GM23338 (cell line): ENCODE results near the gene ROBO1. TPM values are rescaled to one million over a fixed set of nuclear protein-coding genes. Genes with fewer than 3 reads are reported as not detected.

Experiments
- ATAC-seq: fragments of 200-7000 bp; cut with Tn5 transposase; 3 replicates; pipeline ENCODE4 v1.9.1; 2020
- DNase-seq: peaks from one replicate; pipeline ENCODE4 v3.0.0-alpha.2; 2015; ENCODE audit warnings: low spot score
- H2AFZ ChIP-seq: fragments of 200-600 bp; sonication (generic); 2 replicates; pipeline ENCODE4 v1.8.0; 2016; ENCODE audit warnings: antibody characterized with exemption, mild to moderate bottlenecking, moderate library complexity
- H3F3A ChIP-seq: fragments of 200-600 bp; sonication (generic); replicated peaks from 2 replicates; pipeline ENCODE4 v1.8.0; 2017; ENCODE audit warnings: antibody characterized with exemption, mixed run types, low read depth
- H3K27ac ChIP-seq: fragments of 200-600 bp; sonication (generic); 2 replicates; pipeline ENCODE4 v1.6.1; 2016; ENCODE audit warnings: low read depth
- H3K27me3 ChIP-seq: fragments of 200-600 bp; sonication (generic); 2 replicates; pipeline ENCODE4 v1.8.0; 2016; ENCODE audit warnings: mild to moderate bottlenecking, mixed run types, moderate library complexity; ENCODE audit not compliant: insufficient read depth
- H3K36me3 ChIP-seq: fragments of 200-600 bp; sonication (generic); 2 replicates; pipeline ENCODE4 v1.8.0; 2016; ENCODE audit warnings: mild to moderate bottlenecking; ENCODE audit not compliant: insufficient read depth
- H3K4me1 ChIP-seq: fragments of 200-600 bp; sonication (generic); 2 replicates; pipeline ENCODE4 v1.8.0; 2016; ENCODE audit warnings: mild to moderate bottlenecking, moderate library complexity; ENCODE audit not compliant: insufficient read depth
- H3K4me2 ChIP-seq: fragments of 200-600 bp; sonication (generic); 2 replicates; pipeline ENCODE4 v1.7.1; 2017; ENCODE audit warnings: mixed run types
- H3K4me3 ChIP-seq: fragments of 200-600 bp; sonication (generic); 2 replicates; pipeline ENCODE4 v1.6.1; 2016; ENCODE audit warnings: mixed run types
- H3K79me2 ChIP-seq: fragments of 200-600 bp; sonication (generic); replicated peaks from 2 replicates; pipeline ENCODE4 v1.8.0; 2017; ENCODE audit warnings: mild to moderate bottlenecking; ENCODE audit not compliant: insufficient read depth
- H3K9me2 ChIP-seq: fragments of 200-600 bp; sonication (generic); 2 replicates; pipeline ENCODE4 v1.8.0; 2017; ENCODE audit not compliant: insufficient read depth
- H4K20me1 ChIP-seq: fragments of 200-600 bp; sonication (generic); replicated peaks from 2 replicates; pipeline ENCODE4 v1.8.0; 2017; ENCODE audit warnings: mild to moderate bottlenecking; ENCODE audit not compliant: insufficient read depth
- H3K27ac Mint-ChIP-seq: 2 replicates; pipeline ENCODE4 v1.8.0; 2020; ENCODE audit warnings: inconsistent platforms, mild to moderate bottlenecking, moderate library complexity, mixed read lengths
- H3K27me3 Mint-ChIP-seq: 3 replicates; pipeline ENCODE4 v1.8.0; 2022; ENCODE audit warnings: low read depth, mild to moderate bottlenecking, moderate library complexity, mixed read lengths, inconsistent platforms; ENCODE audit not compliant: insufficient read depth, poor library complexity
- H3K36me3 Mint-ChIP-seq: 3 replicates; pipeline ENCODE4 v1.8.0; 2021; ENCODE audit warnings: low read depth, mild to moderate bottlenecking, inconsistent platforms, moderate library complexity, mixed read lengths
- H3K4me1 Mint-ChIP-seq: 3 replicates; pipeline ENCODE4 v1.8.0; 2020; ENCODE audit warnings: mild to moderate bottlenecking, inconsistent platforms, mixed read lengths
- H3K4me3 Mint-ChIP-seq: 3 replicates; pipeline ENCODE4 v1.8.0; 2021; ENCODE audit warnings: moderate library complexity, mild to moderate bottlenecking, inconsistent platforms, mixed read lengths
- H3K9me3 Mint-ChIP-seq: 3 replicates; pipeline ENCODE4 v1.8.0; 2020; ENCODE audit warnings: moderate library complexity, mild to moderate bottlenecking, inconsistent platforms, mixed read lengths
- CREB1 ChIP-seq: fragments of 250-450 bp; sonication (Bioruptor Pico); IDR thresholded peaks from 2 replicates; pipeline ENCODE4 v1.5.0; 2020; ENCODE audit warnings: low read depth, mild to moderate bottlenecking, moderate library complexity
- EZH2 ChIP-seq: fragments of 200-600 bp; sonication (generic); IDR thresholded peaks from one replicate; pipeline ENCODE4 v1.8.0; 2017; ENCODE audit warnings: antibody characterized with exemption, mild to moderate bottlenecking, low read depth; ENCODE audit not compliant: unreplicated experiment
- EZH2phosphoT487 ChIP-seq: fragments of 200-600 bp; sonication (generic); IDR thresholded peaks from one replicate; pipeline ENCODE4 v1.8.1; 2018; ENCODE audit warnings: antibody characterized with exemption; ENCODE audit not compliant: unreplicated experiment
- JUNB ChIP-seq: IDR thresholded peaks from one replicate; pipeline ENCODE4 v1.6.1; 2016; ENCODE audit warnings: antibody characterized with exemption; ENCODE audit not compliant: unreplicated experiment
- NANOG ChIP-seq: IDR thresholded peaks from 2 replicates; pipeline ENCODE4 v1.6.1; 2016; ENCODE audit warnings: antibody characterized with exemption, borderline replicate concordance
- POLR2AphosphoS5 ChIP-seq: IDR thresholded peaks from 2 replicates; pipeline ENCODE4 v1.6.1; 2016; ENCODE audit warnings: antibody characterized with exemption, low read depth
- STAT1 ChIP-seq: IDR thresholded peaks from one replicate; pipeline ENCODE4 v1.6.1; 2016; ENCODE audit warnings: antibody characterized with exemption; ENCODE audit not compliant: unreplicated experiment
- ZNF114 ChIP-seq: fragments of 250-450 bp; sonication (Bioruptor Pico); IDR thresholded peaks from 2 replicates; pipeline ENCODE4 v1.5.0; 2020; ENCODE audit warnings: mild to moderate bottlenecking, moderate library complexity
- ZNF331 ChIP-seq: fragments of 250-450 bp; sonication (Bioruptor Pico); IDR thresholded peaks from 2 replicates; pipeline ENCODE4 v1.5.0; 2020; ENCODE audit warnings: low read depth, mild to moderate bottlenecking, moderate library complexity
- polyA plus RNA-seq: library from polyadenylated mRNA; unstranded; fragments of >200 nt; fragmentation: Nextera tagmentation; extraction: Ambion mirVana; gene quantifications from 2 replicates; pipeline ENCODE4 v1.2.1, GENCODE V29; 2016
- total RNA-seq: library from RNA; depleted of rRNA; stranded (reverse); fragments of >200 nt; shearing (Covaris generic); gene quantifications from 2 replicates; pipeline ENCODE4 v1.2.3, GENCODE V29; 2014
- TF ChIP-seq, protein P1 (sequence below): IDR thresholded peaks from 2 replicates; pipeline ENCODE4 v1.6.1; 2016; ENCODE audit warnings: antibody characterized with exemption
- TF ChIP-seq, protein P2 (sequence below): fragments of 250-450 bp; sonication (Bioruptor Pico); IDR thresholded peaks from 2 replicates; pipeline ENCODE4 v1.5.0; 2020; ENCODE audit warnings: mild to moderate bottlenecking, moderate library complexity
- TF ChIP-seq, protein P3 (sequence below): IDR thresholded peaks from one replicate; pipeline ENCODE4 v1.6.1; 2018; ENCODE audit warnings: antibody characterized with exemption; ENCODE audit not compliant: unreplicated experiment
- TF ChIP-seq, protein P4 (sequence below), 2 experiments: fragments of 200-600 bp in 1 of 2; sonication (generic) in 1 of 2; conservative IDR thresholded peaks; 2 replicates each; pipeline versions ENCODE4 v1.5.1 to v1.6.1; 2016 to 2017; ENCODE audit warnings: antibody characterized with exemption in 2 of 2, low read depth in 2 of 2, mild to moderate bottlenecking in 2 of 2, moderate library complexity in 1 of 2

Gene ROBO1
- total and polyA plus RNA-seq, 2 experiments from 2014 or later: 19.2 to 78.3 TPM

DNA sequence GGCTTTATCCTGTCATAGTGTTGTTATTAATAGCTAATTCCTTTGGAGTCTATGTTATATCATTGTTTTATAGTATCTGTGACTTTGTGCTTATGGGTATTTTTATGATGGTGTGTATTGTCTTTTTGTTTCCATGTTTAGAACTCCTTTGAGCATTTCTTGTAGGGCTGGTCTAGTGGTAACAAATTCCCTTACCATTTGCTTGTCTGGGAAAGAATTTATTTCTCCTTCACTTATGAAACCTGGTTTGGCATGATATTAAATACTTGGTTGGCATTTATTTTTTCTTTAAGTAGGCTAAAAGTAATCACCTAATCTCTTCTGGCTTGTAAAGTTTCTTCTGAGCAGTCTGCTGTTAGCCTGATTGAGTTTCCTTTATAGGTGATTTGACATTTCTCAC, 47.7 kb upstream of the ROBO1 start:
- no peak overlapping the region for H3K27ac Mint-ChIP-seq
- ATAC-seq (no peak), DNase-seq (no peak)
- Histone ChIP-seq H2AFZ (no peak overlapping the region), H3F3A (no peaks in the 10 kb centered on the region), H4K20me1 (no peaks in the 10 kb centered on the region), H3K36me3 (no peaks in the 10 kb centered on the region), H3K27ac (no peak overlapping the region), H3K9me2 (no peaks in the 10 kb centered on the region), H3K4me1 (no peaks in the 10 kb centered on the region), H3K4me3 (no peak overlapping the region), H3K27me3 (no peaks in the 10 kb centered on the region), H3K79me2 (no peaks in the 10 kb centered on the region), H3K4me2 (no peak overlapping the region)
- no peak for TF ChIP-seq NANOG
- TF ChIP-seq, protein P1, sequence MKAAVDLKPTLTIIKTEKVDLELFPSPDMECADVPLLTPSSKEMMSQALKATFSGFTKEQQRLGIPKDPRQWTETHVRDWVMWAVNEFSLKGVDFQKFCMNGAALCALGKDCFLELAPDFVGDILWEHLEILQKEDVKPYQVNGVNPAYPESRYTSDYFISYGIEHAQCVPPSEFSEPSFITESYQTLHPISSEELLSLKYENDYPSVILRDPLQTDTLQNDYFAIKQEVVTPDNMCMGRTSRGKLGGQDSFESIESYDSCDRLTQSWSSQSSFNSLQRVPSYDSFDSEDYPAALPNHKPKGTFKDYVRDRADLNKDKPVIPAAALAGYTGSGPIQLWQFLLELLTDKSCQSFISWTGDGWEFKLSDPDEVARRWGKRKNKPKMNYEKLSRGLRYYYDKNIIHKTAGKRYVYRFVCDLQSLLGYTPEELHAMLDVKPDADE: no peak
- TF ChIP-seq CREB1 (CRISPR knock-in tag): no peak
- TF ChIP-seq, protein P2, sequence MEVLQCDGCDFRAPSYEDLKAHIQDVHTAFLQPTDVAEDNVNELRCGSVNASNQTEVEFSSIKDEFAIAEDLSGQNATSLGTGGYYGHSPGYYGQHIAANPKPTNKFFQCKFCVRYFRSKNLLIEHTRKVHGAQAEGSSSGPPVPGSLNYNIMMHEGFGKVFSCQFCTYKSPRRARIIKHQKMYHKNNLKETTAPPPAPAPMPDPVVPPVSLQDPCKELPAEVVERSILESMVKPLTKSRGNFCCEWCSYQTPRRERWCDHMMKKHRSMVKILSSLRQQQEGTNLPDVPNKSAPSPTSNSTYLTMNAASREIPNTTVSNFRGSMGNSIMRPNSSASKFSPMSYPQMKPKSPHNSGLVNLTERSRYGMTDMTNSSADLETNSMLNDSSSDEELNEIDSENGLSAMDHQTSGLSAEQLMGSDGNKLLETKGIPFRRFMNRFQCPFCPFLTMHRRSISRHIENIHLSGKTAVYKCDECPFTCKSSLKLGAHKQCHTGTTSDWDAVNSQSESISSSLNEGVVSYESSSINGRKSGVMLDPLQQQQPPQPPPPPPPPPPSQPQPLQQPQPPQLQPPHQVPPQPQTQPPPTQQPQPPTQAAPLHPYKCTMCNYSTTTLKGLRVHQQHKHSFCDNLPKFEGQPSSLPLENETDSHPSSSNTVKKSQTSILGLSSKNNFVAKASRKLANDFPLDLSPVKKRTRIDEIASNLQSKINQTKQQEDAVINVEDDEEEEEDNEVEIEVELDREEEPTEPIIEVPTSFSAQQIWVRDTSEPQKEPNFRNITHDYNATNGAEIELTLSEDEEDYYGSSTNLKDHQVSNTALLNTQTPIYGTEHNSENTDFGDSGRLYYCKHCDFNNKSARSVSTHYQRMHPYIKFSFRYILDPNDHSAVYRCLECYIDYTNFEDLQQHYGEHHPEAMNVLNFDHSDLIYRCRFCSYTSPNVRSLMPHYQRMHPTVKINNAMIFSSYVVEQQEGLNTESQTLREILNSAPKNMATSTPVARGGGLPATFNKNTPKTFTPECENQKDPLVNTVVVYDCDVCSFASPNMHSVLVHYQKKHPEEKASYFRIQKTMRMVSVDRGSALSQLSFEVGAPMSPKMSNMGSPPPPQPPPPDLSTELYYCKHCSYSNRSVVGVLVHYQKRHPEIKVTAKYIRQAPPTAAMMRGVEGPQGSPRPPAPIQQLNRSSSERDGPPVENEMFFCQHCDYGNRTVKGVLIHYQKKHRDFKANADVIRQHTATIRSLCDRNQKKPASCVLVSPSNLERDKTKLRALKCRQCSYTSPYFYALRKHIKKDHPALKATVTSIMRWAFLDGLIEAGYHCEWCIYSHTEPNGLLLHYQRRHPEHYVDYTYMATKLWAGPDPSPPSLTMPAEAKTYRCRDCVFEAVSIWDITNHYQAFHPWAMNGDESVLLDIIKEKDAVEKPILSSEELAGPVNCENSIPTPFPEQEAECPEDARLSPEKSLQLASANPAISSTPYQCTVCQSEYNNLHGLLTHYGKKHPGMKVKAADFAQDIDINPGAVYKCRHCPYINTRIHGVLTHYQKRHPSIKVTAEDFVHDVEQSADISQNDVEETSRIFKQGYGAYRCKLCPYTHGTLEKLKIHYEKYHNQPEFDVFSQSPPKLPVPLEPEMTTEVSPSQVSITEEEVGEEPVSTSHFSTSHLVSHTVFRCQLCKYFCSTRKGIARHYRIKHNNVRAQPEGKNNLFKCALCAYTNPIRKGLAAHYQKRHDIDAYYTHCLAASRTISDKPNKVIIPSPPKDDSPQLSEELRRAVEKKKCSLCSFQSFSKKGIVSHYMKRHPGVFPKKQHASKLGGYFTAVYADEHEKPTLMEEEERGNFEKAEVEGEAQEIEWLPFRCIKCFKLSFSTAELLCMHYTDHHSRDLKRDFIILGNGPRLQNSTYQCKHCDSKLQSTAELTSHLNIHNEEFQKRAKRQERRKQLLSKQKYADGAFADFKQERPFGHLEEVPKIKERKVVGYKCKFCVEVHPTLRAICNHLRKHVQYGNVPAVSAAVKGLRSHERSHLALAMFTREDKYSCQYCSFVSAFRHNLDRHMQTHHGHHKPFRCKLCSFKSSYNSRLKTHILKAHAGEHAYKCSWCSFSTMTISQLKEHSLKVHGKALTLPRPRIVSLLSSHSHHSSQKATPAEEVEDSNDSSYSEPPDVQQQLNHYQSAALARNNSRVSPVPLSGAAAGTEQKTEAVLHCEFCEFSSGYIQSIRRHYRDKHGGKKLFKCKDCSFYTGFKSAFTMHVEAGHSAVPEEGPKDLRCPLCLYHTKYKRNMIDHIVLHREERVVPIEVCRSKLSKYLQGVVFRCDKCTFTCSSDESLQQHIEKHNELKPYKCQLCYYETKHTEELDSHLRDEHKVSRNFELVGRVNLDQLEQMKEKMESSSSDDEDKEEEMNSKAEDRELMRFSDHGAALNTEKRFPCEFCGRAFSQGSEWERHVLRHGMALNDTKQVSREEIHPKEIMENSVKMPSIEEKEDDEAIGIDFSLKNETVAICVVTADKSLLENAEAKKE (CRISPR knock-in tag): no peak
- TF ChIP-seq EZH2: no peak
- TF ChIP-seq ZNF331 (CRISPR knock-in tag): no peak
- no peak for TF ChIP-seq POLR2AphosphoS5
- TF ChIP-seq JUNB: no peak
- TF ChIP-seq EZH2phosphoT487: no peak
- TF ChIP-seq, protein P3, sequence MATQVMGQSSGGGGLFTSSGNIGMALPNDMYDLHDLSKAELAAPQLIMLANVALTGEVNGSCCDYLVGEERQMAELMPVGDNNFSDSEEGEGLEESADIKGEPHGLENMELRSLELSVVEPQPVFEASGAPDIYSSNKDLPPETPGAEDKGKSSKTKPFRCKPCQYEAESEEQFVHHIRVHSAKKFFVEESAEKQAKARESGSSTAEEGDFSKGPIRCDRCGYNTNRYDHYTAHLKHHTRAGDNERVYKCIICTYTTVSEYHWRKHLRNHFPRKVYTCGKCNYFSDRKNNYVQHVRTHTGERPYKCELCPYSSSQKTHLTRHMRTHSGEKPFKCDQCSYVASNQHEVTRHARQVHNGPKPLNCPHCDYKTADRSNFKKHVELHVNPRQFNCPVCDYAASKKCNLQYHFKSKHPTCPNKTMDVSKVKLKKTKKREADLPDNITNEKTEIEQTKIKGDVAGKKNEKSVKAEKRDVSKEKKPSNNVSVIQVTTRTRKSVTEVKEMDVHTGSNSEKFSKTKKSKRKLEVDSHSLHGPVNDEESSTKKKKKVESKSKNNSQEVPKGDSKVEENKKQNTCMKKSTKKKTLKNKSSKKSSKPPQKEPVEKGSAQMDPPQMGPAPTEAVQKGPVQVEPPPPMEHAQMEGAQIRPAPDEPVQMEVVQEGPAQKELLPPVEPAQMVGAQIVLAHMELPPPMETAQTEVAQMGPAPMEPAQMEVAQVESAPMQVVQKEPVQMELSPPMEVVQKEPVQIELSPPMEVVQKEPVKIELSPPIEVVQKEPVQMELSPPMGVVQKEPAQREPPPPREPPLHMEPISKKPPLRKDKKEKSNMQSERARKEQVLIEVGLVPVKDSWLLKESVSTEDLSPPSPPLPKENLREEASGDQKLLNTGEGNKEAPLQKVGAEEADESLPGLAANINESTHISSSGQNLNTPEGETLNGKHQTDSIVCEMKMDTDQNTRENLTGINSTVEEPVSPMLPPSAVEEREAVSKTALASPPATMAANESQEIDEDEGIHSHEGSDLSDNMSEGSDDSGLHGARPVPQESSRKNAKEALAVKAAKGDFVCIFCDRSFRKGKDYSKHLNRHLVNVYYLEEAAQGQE: no peak
- no peak for TF ChIP-seq ZNF114 (CRISPR knock-in tag)
- TF ChIP-seq, protein P4, sequence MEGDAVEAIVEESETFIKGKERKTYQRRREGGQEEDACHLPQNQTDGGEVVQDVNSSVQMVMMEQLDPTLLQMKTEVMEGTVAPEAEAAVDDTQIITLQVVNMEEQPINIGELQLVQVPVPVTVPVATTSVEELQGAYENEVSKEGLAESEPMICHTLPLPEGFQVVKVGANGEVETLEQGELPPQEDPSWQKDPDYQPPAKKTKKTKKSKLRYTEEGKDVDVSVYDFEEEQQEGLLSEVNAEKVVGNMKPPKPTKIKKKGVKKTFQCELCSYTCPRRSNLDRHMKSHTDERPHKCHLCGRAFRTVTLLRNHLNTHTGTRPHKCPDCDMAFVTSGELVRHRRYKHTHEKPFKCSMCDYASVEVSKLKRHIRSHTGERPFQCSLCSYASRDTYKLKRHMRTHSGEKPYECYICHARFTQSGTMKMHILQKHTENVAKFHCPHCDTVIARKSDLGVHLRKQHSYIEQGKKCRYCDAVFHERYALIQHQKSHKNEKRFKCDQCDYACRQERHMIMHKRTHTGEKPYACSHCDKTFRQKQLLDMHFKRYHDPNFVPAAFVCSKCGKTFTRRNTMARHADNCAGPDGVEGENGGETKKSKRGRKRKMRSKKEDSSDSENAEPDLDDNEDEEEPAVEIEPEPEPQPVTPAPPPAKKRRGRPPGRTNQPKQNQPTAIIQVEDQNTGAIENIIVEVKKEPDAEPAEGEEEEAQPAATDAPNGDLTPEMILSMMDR (conservative IDR thresholded peaks at IDR 0.05; ENCODE audit: low read depth in 2 of 2): no peak
- TF ChIP-seq STAT1: no peak
- peaks cover 14% of the 10 kb centered on the region; the same call in 2 of the 3 replicates for H3K9me3 Mint-ChIP-seq
- H3K36me3 Mint-ChIP-seq: no peaks in the 10 kb centered on the region
- no peaks in the 10 kb centered on the region for H3K27me3 Mint-ChIP-seq
- no peak overlapping the region for H3K4me3 Mint-ChIP-seq
- no peaks in the 10 kb centered on the region for H3K4me1 Mint-ChIP-seq
